Measurements from ENCODE around the gene RFESD. TPM values are rescaled to one million over a fixed set of nuclear protein-coding genes. Genes with fewer than 3 reads are reported as not detected.

The RFESD gene
- total and polyA plus RNA-seq, 10 of the 15 experiments (the other 5 are each of a cell fraction or from before 2014, with no cell fraction given) = 1.9 to 14.7 (median 4.9) TPM

- intact Hi-C loops (cut with micrococcal nuclease; ENCODE audit: unreplicated experiment) = no loop called here
- Histone ChIP-seq H3K36me3 (ENCODE audit: control insufficient read depth in 2 of 2, insufficient read depth in 2 of 2, low read length in 1 of 2) (no peaks in the 10 kb centered on the region), H3K4me1 (ENCODE audit: control insufficient read depth, insufficient read depth, low read length) (no peaks in the 10 kb centered on the region), H3K27me3 (replicated peaks in 1 of 2; ENCODE audit: control insufficient read depth in 2 of 2, insufficient read depth in 2 of 2, low read length in 1 of 2) (no peaks in the 10 kb centered on the region), H3K79me2 (ENCODE audit: control insufficient read depth, insufficient read depth, low read length) (no peaks in the 10 kb centered on the region), H2AFZ (ENCODE audit: control insufficient read depth, low read depth, low read length) (peak overlapping the region; percentile 70), H3K27ac (ENCODE audit: control insufficient read depth, insufficient read depth) (no peak overlapping the region), H3K4me3 (peak overlapping the region; percentile 7; the same call in 1 of the 2 replicates), H3K9me3 (replicated peaks; ENCODE audit: control insufficient read depth, insufficient read depth, low read length) (no peaks in the 10 kb centered on the region), H3K9ac (ENCODE audit: control insufficient read depth, insufficient read depth, low read length) (no peak overlapping the region), H4K20me1 (ENCODE audit: control insufficient read depth, insufficient read depth) (no peaks in the 10 kb centered on the region), H3K4me2 (ENCODE audit: control insufficient read depth, insufficient read depth) (peak overlapping the region; percentile 36)
- WGBS (ENCODE audit: insufficient coverage, insufficient replicate concordance, low lambda C conversion rate, missing lambda C conversion rate) = 35% methylated on average over 3 of the region's 3 CpGs
- no peak for TF ChIP-seq RCOR1 (conservative IDR thresholded peaks at IDR 0.05; ENCODE audit: low read depth, low read length)
- no peak for TF ChIP-seq ATF3 (IDR thresholded peaks at IDR 0.05; ENCODE audit: borderline replicate concordance, extremely low read depth, low read depth, low read length)
- TF ChIP-seq NR2F1 (conservative IDR thresholded peaks at IDR 0.05) = no peak
- TF ChIP-seq USF1 (IDR thresholded peaks at IDR 0.05; ENCODE audit: borderline replicate concordance, extremely low read length, insufficient read depth, low read depth, low read length) = no peak
- TF ChIP-seq SMC3 (IDR thresholded peaks at IDR 0.05; ENCODE audit: borderline replicate concordance, low read length) = no peak
- peak; percentile 36; the same call in 1 of the 2 replicates for TF ChIP-seq TAF1 (IDR thresholded peaks at IDR 0.05; ENCODE audit: borderline replicate concordance, low read depth, low read length)
- no peak for TF ChIP-seq FOXM1 (IDR thresholded peaks at IDR 0.05; ENCODE audit: low read depth, low read length)
- no peak for TF ChIP-seq E2F4 (IDR thresholded peaks at IDR 0.05; ENCODE audit: low read depth, low read length)
- TF ChIP-seq MEF2B (IDR thresholded peaks at IDR 0.05; ENCODE audit: partially characterized antibody, poor library complexity, severe bottlenecking) = no peak
- TF ChIP-seq MLLT1 (IDR thresholded peaks at IDR 0.05) = peak; percentile 58
- TF ChIP-seq IRF4 (IDR thresholded peaks at IDR 0.05; ENCODE audit: low read depth, low read length) = no peak
- TF ChIP-seq USF2 (IDR thresholded peaks at IDR 0.05; ENCODE audit: borderline replicate concordance, low read depth, low read length) = no peak
- TF ChIP-seq YBX1 (IDR thresholded peaks at IDR 0.05) = no peak
- DNase-seq (ENCODE audit: low read depth, low spot score) = no peak
- in situ Hi-C loops (cut with MboI) = no loop called here
- BruUV-seq (replicated peaks) = no TSS peak
- peak; percentile 23; the same call in 1 of the 3 replicates for ATAC-seq
- SMC1A ChIA-PET (ENCODE audit: uncharacterized antibody, unreplicated experiment) = interaction anchor here (1.5 kb wide), 1 partner anchor 28 kb away, joined by 4 read pairs; no protein-coding TSS in a partner anchor
- RAD21 ChIA-PET (ENCODE audit: unreplicated experiment) = no interaction called here
- POLR2A ChIA-PET = no interaction called here
- no peak for FAIRE-seq
- CTCF ChIA-PET = interaction anchor here (1.0 kb wide), 1 partner anchor 210 kb away, joined by 3 read pairs; no protein-coding TSS in a partner anchor
Measured at GRCh38 chr5:95638632-95639031, 7.9 kb upstream of the RFESD start.

All from GM12878 (cell line).